Measurements from ENCODE around the gene TCF19. TPM values are rescaled to one million over a fixed set of nuclear protein-coding genes. Genes with fewer than 3 reads are reported as not detected.

The TCF19 gene
- total RNA-seq, 1 experiment from 2014 or later: 21.4 TPM

DNA sequence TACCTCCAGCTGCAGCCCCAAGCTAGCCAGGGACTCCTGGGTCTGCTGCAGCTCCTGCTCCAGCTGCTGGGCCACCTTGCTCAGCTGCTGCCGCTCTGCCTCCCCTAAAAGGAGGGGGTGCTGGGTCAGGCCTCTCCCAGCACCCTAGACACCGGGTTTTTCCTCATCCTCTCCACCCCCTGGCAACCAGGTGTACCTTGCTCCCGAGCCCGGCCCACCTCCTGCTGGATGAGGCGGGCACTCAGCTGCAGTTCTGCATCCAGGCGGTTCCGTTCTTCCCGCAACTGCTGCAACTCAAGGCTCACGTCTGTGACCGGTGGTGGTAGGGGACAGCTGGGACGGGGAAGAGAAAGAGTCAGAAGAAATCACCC is 13.4 kb upstream of the TCF19 start:
- TF ChIP-seq TCF7L2 (IDR thresholded peaks at IDR 0.05; ENCODE audit: low read depth, low read length): no peak
- no peak for TF ChIP-seq SIN3A (IDR thresholded peaks at IDR 0.05; ENCODE audit: borderline replicate concordance, insufficient read depth, low read depth, low read length)
- TF ChIP-seq, protein P1, sequence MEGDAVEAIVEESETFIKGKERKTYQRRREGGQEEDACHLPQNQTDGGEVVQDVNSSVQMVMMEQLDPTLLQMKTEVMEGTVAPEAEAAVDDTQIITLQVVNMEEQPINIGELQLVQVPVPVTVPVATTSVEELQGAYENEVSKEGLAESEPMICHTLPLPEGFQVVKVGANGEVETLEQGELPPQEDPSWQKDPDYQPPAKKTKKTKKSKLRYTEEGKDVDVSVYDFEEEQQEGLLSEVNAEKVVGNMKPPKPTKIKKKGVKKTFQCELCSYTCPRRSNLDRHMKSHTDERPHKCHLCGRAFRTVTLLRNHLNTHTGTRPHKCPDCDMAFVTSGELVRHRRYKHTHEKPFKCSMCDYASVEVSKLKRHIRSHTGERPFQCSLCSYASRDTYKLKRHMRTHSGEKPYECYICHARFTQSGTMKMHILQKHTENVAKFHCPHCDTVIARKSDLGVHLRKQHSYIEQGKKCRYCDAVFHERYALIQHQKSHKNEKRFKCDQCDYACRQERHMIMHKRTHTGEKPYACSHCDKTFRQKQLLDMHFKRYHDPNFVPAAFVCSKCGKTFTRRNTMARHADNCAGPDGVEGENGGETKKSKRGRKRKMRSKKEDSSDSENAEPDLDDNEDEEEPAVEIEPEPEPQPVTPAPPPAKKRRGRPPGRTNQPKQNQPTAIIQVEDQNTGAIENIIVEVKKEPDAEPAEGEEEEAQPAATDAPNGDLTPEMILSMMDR (IDR thresholded peaks at IDR 0.05): no peak
- TF ChIP-seq, protein P2, sequence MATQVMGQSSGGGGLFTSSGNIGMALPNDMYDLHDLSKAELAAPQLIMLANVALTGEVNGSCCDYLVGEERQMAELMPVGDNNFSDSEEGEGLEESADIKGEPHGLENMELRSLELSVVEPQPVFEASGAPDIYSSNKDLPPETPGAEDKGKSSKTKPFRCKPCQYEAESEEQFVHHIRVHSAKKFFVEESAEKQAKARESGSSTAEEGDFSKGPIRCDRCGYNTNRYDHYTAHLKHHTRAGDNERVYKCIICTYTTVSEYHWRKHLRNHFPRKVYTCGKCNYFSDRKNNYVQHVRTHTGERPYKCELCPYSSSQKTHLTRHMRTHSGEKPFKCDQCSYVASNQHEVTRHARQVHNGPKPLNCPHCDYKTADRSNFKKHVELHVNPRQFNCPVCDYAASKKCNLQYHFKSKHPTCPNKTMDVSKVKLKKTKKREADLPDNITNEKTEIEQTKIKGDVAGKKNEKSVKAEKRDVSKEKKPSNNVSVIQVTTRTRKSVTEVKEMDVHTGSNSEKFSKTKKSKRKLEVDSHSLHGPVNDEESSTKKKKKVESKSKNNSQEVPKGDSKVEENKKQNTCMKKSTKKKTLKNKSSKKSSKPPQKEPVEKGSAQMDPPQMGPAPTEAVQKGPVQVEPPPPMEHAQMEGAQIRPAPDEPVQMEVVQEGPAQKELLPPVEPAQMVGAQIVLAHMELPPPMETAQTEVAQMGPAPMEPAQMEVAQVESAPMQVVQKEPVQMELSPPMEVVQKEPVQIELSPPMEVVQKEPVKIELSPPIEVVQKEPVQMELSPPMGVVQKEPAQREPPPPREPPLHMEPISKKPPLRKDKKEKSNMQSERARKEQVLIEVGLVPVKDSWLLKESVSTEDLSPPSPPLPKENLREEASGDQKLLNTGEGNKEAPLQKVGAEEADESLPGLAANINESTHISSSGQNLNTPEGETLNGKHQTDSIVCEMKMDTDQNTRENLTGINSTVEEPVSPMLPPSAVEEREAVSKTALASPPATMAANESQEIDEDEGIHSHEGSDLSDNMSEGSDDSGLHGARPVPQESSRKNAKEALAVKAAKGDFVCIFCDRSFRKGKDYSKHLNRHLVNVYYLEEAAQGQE (IDR thresholded peaks at IDR 0.05; ENCODE audit: insufficient read depth in 1 of 2, low read depth in 2 of 2, low read length in 1 of 2): no peak
- no peak for TF ChIP-seq POLR2AphosphoS5 (IDR thresholded peaks at IDR 0.05; ENCODE audit: low read depth, low read length)
- Histone ChIP-seq H3K27me3 (ENCODE audit: control insufficient read depth, insufficient read depth, low read length) (no peaks in the 10 kb centered on the region), H3K36me3 (ENCODE audit: control insufficient read depth, insufficient read depth, low read length) (0 out of 2 replicates have a peak, but pooled peaks cover 2% of the 10 kb centered on the region), H3K4me3 (ENCODE audit: low read depth in 2 of 2, low read length in 2 of 2) (no peak overlapping the region), H3K4me1 (ENCODE audit: control insufficient read depth, insufficient read depth, low read length) (no peaks in the 10 kb centered on the region), H3K27ac (ENCODE audit: low read length) (no peak overlapping the region), H3K9me3 (ENCODE audit: control insufficient read depth, insufficient read depth, low read depth, low read length) (no peaks in the 10 kb centered on the region)
- no peak for DNase-seq (ENCODE audit: low read depth, low spot score)
- in situ Hi-C loops (cut with HindIII; ENCODE audit: low pct_unique_long_range_greater_than_20kb, low sequenced_read_pairs) (no loop called here), intact Hi-C loops (cut with micrococcal nuclease; ENCODE audit: unreplicated experiment) (no loop called here)
- POLR2A ChIA-PET: no interaction called here
- ATAC-seq: no peak
- CTCF ChIA-PET: interaction anchor here (0.6 kb wide), 1 partner anchor 47 kb away, joined by 5 read pairs; no protein-coding TSS in a partner anchor
- BruUV-seq (replicated peaks): no TSS peak

DNA sequence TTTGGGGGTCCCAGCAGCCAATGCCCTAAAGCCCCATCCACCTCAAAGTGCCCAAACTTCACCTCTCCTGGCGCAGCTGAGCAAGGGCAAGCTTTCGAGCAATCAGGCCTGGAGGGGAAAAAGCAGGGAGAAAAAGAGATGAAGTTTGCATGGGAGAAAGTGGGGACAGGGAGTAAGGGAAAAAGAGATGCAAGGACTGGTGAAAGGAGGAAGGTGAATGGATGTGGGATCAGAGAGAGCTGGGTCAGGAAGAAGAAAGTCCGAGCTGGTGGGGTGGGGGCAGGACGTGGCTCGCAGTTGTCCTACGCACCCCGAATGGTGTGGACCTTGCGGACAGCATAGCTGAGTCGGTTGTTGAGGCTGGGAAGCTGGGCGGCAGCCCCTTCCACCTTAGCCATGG is 13.0 kb upstream of the TCF19 start:
- intact Hi-C loops (cut with micrococcal nuclease; ENCODE audit: unreplicated experiment): no loop called here
- in situ Hi-C loops (cut with HindIII; ENCODE audit: low pct_unique_long_range_greater_than_20kb, low sequenced_read_pairs): no loop called here
- BruUV-seq (replicated peaks): TSS peak; percentile 77
- ChIA-PET CTCF (no interaction called here), POLR2A (no interaction called here)
- Histone ChIP-seq H3K36me3 (ENCODE audit: control insufficient read depth, insufficient read depth, low read length) (0 out of 2 replicates have a peak, but pooled peaks cover 2% of the 10 kb centered on the region), H3K9me3 (ENCODE audit: control insufficient read depth, insufficient read depth, low read depth, low read length) (no peaks in the 10 kb centered on the region), H3K4me1 (ENCODE audit: control insufficient read depth, insufficient read depth, low read length) (no peaks in the 10 kb centered on the region), H3K27ac (ENCODE audit: low read length) (no peak overlapping the region), H3K4me3 (ENCODE audit: low read depth in 2 of 2, low read length in 2 of 2) (no peak overlapping the region), H3K27me3 (ENCODE audit: control insufficient read depth, insufficient read depth, low read length) (no peaks in the 10 kb centered on the region)
- no peak for ATAC-seq
- TF ChIP-seq, protein P1 (IDR thresholded peaks at IDR 0.05): no peak
- TF ChIP-seq TCF7L2 (IDR thresholded peaks at IDR 0.05; ENCODE audit: low read depth, low read length): no peak
- TF ChIP-seq POLR2AphosphoS5 (IDR thresholded peaks at IDR 0.05; ENCODE audit: low read depth, low read length): no peak
- TF ChIP-seq, protein P2 (IDR thresholded peaks at IDR 0.05; ENCODE audit: insufficient read depth in 1 of 2, low read depth in 2 of 2, low read length in 1 of 2): no peak
- no peak for TF ChIP-seq SIN3A (IDR thresholded peaks at IDR 0.05; ENCODE audit: borderline replicate concordance, insufficient read depth, low read depth, low read length)
- no peak for DNase-seq (ENCODE audit: low read depth, low spot score)
